Liver (tissue), 9 donors: ENCODE data around the gene NGFR. TPM values are rescaled to one million over a fixed set of nuclear protein-coding genes. Genes with fewer than 3 reads are reported as not detected.

ENCODE experiments used
- DNase-seq: peaks from one replicate; pipeline ENCODE4 v3.0.0-alpha.2; 2017; ENCODE audit warnings: low spot score
- H3K27ac ChIP-seq, 2 donors: one replicate each; pipeline ENCODE4 v1.7.0; 2013; ENCODE audit warnings: inconsistent platforms in 2 of 2, low read length in 2 of 2, control low read depth in 1 of 2, low read depth in 1 of 2, mild to moderate bottlenecking in 1 of 2
- H3K27me3 ChIP-seq, 4 donors: one replicate each; pipeline versions ENCODE4 v1.6.1 to v1.7.0; 2013; ENCODE audit warnings: low read length in 3 of 4, inconsistent platforms in 1 of 4, mild to moderate bottlenecking in 1 of 4, moderate library complexity in 1 of 4; ENCODE audit not compliant: control insufficient read depth in 4 of 4, insufficient read depth in 4 of 4
- H3K36me3 ChIP-seq, 4 donors: one replicate each; pipeline versions ENCODE4 v1.6.1 to v1.7.0; 2013; ENCODE audit warnings: low read length in 3 of 4, mild to moderate bottlenecking in 3 of 4, low read depth in 1 of 4, moderate library complexity in 1 of 4; ENCODE audit not compliant: control insufficient read depth in 4 of 4, insufficient read depth in 3 of 4
- H3K4me1 ChIP-seq, 4 donors: one replicate each; pipeline versions ENCODE4 v1.6.1 to v1.7.0; 2013; ENCODE audit warnings: low read length in 3 of 4, mild to moderate bottlenecking in 3 of 4, moderate library complexity in 1 of 4; ENCODE audit not compliant: control insufficient read depth in 4 of 4, insufficient read depth in 4 of 4
- H3K4me3 ChIP-seq, 3 donors: one replicate each; pipeline versions ENCODE4 v1.6.1 to v1.7.0; 2013; ENCODE audit warnings: low read length in 3 of 3, control low read depth in 1 of 3, low read depth in 1 of 3, mild to moderate bottlenecking in 1 of 3
- H3K9ac ChIP-seq, 2 donors: one replicate each; pipeline ENCODE4 v1.7.0; 2013; ENCODE audit warnings: low read length in 2 of 2, mild to moderate bottlenecking in 2 of 2, moderate library complexity in 2 of 2, control low read depth in 1 of 2, low read depth in 1 of 2
- H3K9me3 ChIP-seq, 4 donors: one replicate each; pipeline versions ENCODE4 v1.6.1 to v1.7.0; 2013; ENCODE audit warnings: low read length in 3 of 4; ENCODE audit not compliant: control insufficient read depth in 4 of 4
- CTCF ChIP-seq: fragments of 150-350 bp; IDR thresholded peaks from 2 replicates; pipeline ENCODE4 v1.5.1; 2017; ENCODE audit warnings: improper control_type of control experiment, low read depth, low read length; ENCODE audit not compliant: missing input control
- FOXA2 ChIP-seq: IDR thresholded peaks from 2 replicates; pipeline ENCODE4 v1.6.1; 2016; ENCODE audit warnings: antibody characterized with exemption
- HNF4A ChIP-seq, 2 donors: conservative IDR thresholded peaks; 2 replicates each; pipeline ENCODE4 v1.6.1; 2016; ENCODE audit warnings: antibody characterized with exemption in 2 of 2, mild to moderate bottlenecking in 2 of 2
- HNF4G ChIP-seq: IDR thresholded peaks from 2 replicates; pipeline ENCODE4 v1.6.1; 2016; ENCODE audit warnings: antibody characterized with exemption
- JUND ChIP-seq, 2 donors: IDR thresholded peaks; 2 replicates each; pipeline ENCODE4 v1.6.1; 2016; ENCODE audit warnings: antibody characterized with exemption in 2 of 2
- NR2F2 ChIP-seq: IDR thresholded peaks from 2 replicates; pipeline ENCODE4 v1.6.1; 2016; ENCODE audit warnings: antibody characterized with exemption
- RAD21 ChIP-seq, 2 donors: IDR thresholded peaks; 2 replicates each; pipeline ENCODE4 v1.6.1; 2016; ENCODE audit warnings: antibody characterized with exemption in 2 of 2, mild to moderate bottlenecking in 2 of 2
- RXRA ChIP-seq, 2 donors: IDR thresholded peaks; 2 replicates each; pipeline ENCODE4 v1.6.1; 2017 to 2018; ENCODE audit warnings: antibody characterized with exemption in 2 of 2, mild to moderate bottlenecking in 1 of 2
- SP1 ChIP-seq: IDR thresholded peaks from 2 replicates; pipeline ENCODE4 v1.6.1; 2018; ENCODE audit warnings: antibody characterized with exemption, mild to moderate bottlenecking
- TAF1 ChIP-seq: conservative IDR thresholded peaks from 2 replicates; pipeline ENCODE4 v1.6.1; 2016; ENCODE audit warnings: antibody characterized with exemption, mild to moderate bottlenecking
- YY1 ChIP-seq: IDR thresholded peaks from 2 replicates; pipeline ENCODE4 v1.6.1; 2016; ENCODE audit warnings: antibody characterized with exemption, mild to moderate bottlenecking
- ZBTB33 ChIP-seq: IDR thresholded peaks from 2 replicates; pipeline ENCODE4 v1.6.1; 2016; ENCODE audit warnings: antibody characterized with exemption
- WGBS: extraction: QIAGEN DNeasy Blood & Tissue Kit; methylation state at CpG from one replicate; pipeline ENCODE4 v1.1.7; 2013; 5-methylcytosine and 5-hydroxymethylcytosine counted together
- polyA plus RNA-seq, 2 donors: library from polyadenylated mRNA; stranded (reverse) in 1 of 2; unstranded in 1 of 2; fragments of 200-250 nt in 1 of 2; fragments of >200 nt in 1 of 2; fragmentation: Nextera tagmentation in 1 of 2; extraction: Ambion mirVana in 1 of 2; gene quantifications; one replicate each; pipeline versions ENCODE4 v1.2.1 to v1.2.3, GENCODE V29; 2013 to 2015
- total RNA-seq, 2 donors: library from RNA; depleted of rRNA; stranded (reverse); fragments of >200 nt; gene quantifications; one replicate each; pipeline ENCODE4 v1.2.3, GENCODE V29; 2014
- TF ChIP-seq, protein P1 (sequence below): IDR thresholded peaks from 2 replicates; pipeline ENCODE4 v1.6.1; 2016; ENCODE audit warnings: antibody characterized with exemption, mild to moderate bottlenecking
- TF ChIP-seq, protein P2 (sequence below): IDR thresholded peaks from 2 replicates; pipeline ENCODE4 v1.6.1; 2016; ENCODE audit warnings: antibody characterized with exemption
- TF ChIP-seq, protein P3 (sequence below): IDR thresholded peaks from 2 replicates; pipeline ENCODE4 v1.6.1; 2016; ENCODE audit warnings: antibody characterized with exemption
- donor health status: healthy.
- donor health status: healthy.
- donor health status: healthy.
- donor health status: healthy.
- donor health status: healthy.

The NGFR gene
- total and polyA plus RNA-seq, 4 donors, result 6.9 to 11.0 (median 10.5) TPM

GRCh38 chr17:49496867-49497147 is 1.7 kb downstream of the NGFR start:
- DNase-seq, result no peak
- Histone ChIP-seq H3K9ac (no peak overlapping the region), H3K27ac (peak overlapping the region; percentile 2 to 22), H3K4me3 (peak overlapping the region in 1 of 3 donors; percentile 48), H3K36me3 (no peaks in the 10 kb centered on the region), H3K27me3 (peaks cover 0 to 16% (median 11%) of the 10 kb centered on the region in 4 donors), H3K4me1 (peaks cover 8 to 26% (median 20%) of the 10 kb centered on the region in 4 donors), H3K9me3 (no peaks in the 10 kb centered on the region)
- WGBS, result 7% methylated on average over 13 of the region's 13 CpGs
- TF ChIP-seq TAF1, result no peak
- no peak for TF ChIP-seq JUND (IDR thresholded peaks at IDR 0.05)
- TF ChIP-seq RAD21 (IDR thresholded peaks at IDR 0.05), result no peak
- no peak for TF ChIP-seq YY1
- TF ChIP-seq SP1, result no peak
- no peak for TF ChIP-seq HNF4A (conservative IDR thresholded peaks at IDR 0.05)
- TF ChIP-seq RXRA (IDR thresholded peaks at IDR 0.05), result no peak
- TF ChIP-seq HNF4G, result no peak
- no peak for TF ChIP-seq CTCF
- no peak for TF ChIP-seq NR2F2
- TF ChIP-seq, protein P1, sequence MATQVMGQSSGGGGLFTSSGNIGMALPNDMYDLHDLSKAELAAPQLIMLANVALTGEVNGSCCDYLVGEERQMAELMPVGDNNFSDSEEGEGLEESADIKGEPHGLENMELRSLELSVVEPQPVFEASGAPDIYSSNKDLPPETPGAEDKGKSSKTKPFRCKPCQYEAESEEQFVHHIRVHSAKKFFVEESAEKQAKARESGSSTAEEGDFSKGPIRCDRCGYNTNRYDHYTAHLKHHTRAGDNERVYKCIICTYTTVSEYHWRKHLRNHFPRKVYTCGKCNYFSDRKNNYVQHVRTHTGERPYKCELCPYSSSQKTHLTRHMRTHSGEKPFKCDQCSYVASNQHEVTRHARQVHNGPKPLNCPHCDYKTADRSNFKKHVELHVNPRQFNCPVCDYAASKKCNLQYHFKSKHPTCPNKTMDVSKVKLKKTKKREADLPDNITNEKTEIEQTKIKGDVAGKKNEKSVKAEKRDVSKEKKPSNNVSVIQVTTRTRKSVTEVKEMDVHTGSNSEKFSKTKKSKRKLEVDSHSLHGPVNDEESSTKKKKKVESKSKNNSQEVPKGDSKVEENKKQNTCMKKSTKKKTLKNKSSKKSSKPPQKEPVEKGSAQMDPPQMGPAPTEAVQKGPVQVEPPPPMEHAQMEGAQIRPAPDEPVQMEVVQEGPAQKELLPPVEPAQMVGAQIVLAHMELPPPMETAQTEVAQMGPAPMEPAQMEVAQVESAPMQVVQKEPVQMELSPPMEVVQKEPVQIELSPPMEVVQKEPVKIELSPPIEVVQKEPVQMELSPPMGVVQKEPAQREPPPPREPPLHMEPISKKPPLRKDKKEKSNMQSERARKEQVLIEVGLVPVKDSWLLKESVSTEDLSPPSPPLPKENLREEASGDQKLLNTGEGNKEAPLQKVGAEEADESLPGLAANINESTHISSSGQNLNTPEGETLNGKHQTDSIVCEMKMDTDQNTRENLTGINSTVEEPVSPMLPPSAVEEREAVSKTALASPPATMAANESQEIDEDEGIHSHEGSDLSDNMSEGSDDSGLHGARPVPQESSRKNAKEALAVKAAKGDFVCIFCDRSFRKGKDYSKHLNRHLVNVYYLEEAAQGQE, result no peak
- TF ChIP-seq, protein P2, sequence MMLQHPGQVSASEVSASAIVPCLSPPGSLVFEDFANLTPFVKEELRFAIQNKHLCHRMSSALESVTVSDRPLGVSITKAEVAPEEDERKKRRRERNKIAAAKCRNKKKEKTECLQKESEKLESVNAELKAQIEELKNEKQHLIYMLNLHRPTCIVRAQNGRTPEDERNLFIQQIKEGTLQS, result no peak
- TF ChIP-seq, protein P3, sequence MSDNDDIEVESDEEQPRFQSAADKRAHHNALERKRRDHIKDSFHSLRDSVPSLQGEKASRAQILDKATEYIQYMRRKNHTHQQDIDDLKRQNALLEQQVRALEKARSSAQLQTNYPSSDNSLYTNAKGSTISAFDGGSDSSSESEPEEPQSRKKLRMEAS, result no peak

DNA sequence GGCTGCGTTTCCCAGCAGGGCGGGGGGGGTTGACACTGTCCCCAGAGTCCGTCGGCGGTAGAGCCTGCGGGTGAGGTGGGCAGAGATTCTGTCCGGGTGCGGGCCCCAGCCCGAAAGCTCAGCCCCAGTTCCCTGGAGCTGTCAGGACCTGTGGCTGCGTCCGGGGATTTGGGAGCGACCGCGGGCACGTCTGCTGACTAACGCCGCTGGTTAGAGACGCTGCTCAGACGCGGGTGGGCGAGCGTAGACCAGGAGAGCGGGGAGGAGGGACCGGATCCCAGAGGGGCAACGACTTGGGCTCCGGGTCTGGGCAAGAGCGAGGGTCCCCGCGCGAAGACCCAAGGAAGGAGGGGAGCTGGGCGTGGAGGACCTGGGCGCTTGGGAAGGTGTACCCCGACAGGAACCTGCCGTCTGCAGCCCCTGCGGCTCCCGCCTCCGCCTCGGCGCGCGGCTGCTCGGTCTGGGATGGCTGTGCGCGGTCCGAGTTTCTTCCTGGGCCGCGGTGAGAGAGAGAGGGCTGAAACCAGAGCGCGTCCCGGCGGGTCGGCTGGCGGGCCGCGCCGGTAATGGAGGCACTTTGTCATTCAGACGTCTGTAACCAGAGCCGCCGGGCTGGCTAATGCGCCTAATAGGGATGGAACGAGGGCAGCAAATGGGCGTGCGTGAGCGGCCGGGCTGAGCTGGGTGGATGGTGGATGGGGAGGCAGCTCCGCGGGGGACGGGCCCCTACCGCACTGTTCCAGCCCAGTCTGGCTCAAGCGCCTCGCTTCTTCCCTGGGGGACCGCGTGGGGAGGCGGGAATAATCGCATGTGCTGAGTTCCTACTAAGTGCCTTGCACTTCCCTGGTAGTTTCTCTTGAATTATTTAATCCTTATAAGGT is 2.3 kb downstream of the NGFR start:
- Histone ChIP-seq H3K4me1 (peaks cover 8 to 26% (median 20%) of the 10 kb centered on the region in 4 donors), H3K27me3 (peaks cover 0 to 16% (median 11%) of the 10 kb centered on the region in 4 donors), H3K36me3 (no peaks in the 10 kb centered on the region), H3K9ac (no peak overlapping the region), H3K4me3 (peak overlapping the region in 1 of 3 donors; percentile 48), H3K27ac (peak overlapping the region; percentile 2 to 22), H3K9me3 (no peaks in the 10 kb centered on the region)
- no peak for DNase-seq
- 2% methylated on average over 75 of the region's 75 CpGs for WGBS
- TF ChIP-seq FOXA2, result no peak
- TF ChIP-seq HNF4A (conservative IDR thresholded peaks at IDR 0.05), result no peak
- TF ChIP-seq SP1, result no peak
- no peak for TF ChIP-seq ZBTB33
- TF ChIP-seq YY1, result no peak
- no peak for TF ChIP-seq RXRA (IDR thresholded peaks at IDR 0.05)
- no peak for TF ChIP-seq HNF4G
- TF ChIP-seq TAF1, result no peak
- TF ChIP-seq, protein P2, result no peak
- TF ChIP-seq, protein P1, result no peak
- no peak for TF ChIP-seq CTCF
